ENCODE results near the gene LIMK1. TPM values are rescaled to one million over a fixed set of nuclear protein-coding genes. Genes with fewer than 3 reads are reported as not detected.
A peak's percentile ranks its signal among the peaks of the same experiment; 100 is the strongest.

The LIMK1 gene
- total and polyA plus RNA-seq, 5 donors, result 7.6 to 13.5 (median 11.5) TPM

GRCh38 chr7:74084722-74085578 is 1.3 kb downstream of the LIMK1 start:
- Histone ChIP-seq H3K9me3 (ENCODE audit: control insufficient read depth, low read length) (no peaks in the 10 kb centered on the region), H3K4me3 (ENCODE audit: low read length) (peak overlapping the region; percentile 100), H3K4me1 (ENCODE audit: control insufficient read depth, insufficient read depth, low read length) (peaks cover 6% of the 10 kb centered on the region), H3K27me3 (ENCODE audit: control insufficient read depth, insufficient read depth) (no peaks in the 10 kb centered on the region), H3K27ac (ENCODE audit: low read length) (no peak overlapping the region)
- ATAC-seq (peak in 1 of 2 donors; percentile 8), DNase-seq (no peak)
- intact Hi-C loops (cut with DNase I), result loop anchor here in 2 of 4 donors (5.0 to 10.0 kb wide), 3 partner anchors 90 to 310 kb away; partner anchors contain the start of gene EIF4H (in 1 of the 2)
- WGBS, result 72% methylated on average over 6 of the region's 6 CpGs

GRCh38 chr7:74087791-74088453 is 4.3 kb downstream of the LIMK1 start:
- Histone ChIP-seq H3K27me3 (ENCODE audit: control insufficient read depth, insufficient read depth) (no peaks in the 10 kb centered on the region), H3K4me3 (ENCODE audit: low read length) (no peak overlapping the region), H3K4me1 (ENCODE audit: control insufficient read depth, insufficient read depth, low read length) (peaks cover 10% of the 10 kb centered on the region), H3K27ac (ENCODE audit: low read length) (no peak overlapping the region), H3K9me3 (ENCODE audit: control insufficient read depth, low read length) (no peaks in the 10 kb centered on the region)
- intact Hi-C loops (cut with DNase I), result loop anchor here in 2 of 4 donors (5.0 to 10.0 kb wide), 3 partner anchors 87 to 307 kb away; partner anchors contain the start of gene EIF4H (in 1 of the 2)
- DNase-seq (peak in 1 of 3 donors; percentile 9), ATAC-seq (no peak)
- 94% methylated on average over 10 of the region's 10 CpGs for WGBS

- DNase-seq, result peak; percentile 49 to 78 (median 74)
- intact Hi-C loops (cut with DNase I), result loop anchor here in 1 of 4 donors (10.0 kb wide), 1 partner anchor 82 kb away; the partner anchor contains the start of gene EIF4H
- no peak overlapping the region for H3K4me3 ChIP-seq (ENCODE audit: low read length)
Observed at GRCh38 chr7:74092321-74092963, 8.8 kb downstream of the LIMK1 start.

GRCh38 chr7:74092964-74093471 is 9.4 kb downstream of the LIMK1 start:
- DNase-seq (peak; percentile 68 to 89 (median 88)), ATAC-seq (peak; percentile 66 to 72)
- Histone ChIP-seq H3K27me3 (ENCODE audit: control insufficient read depth, insufficient read depth) (no peaks in the 10 kb centered on the region), H3K9me3 (ENCODE audit: control insufficient read depth, low read length) (no peaks in the 10 kb centered on the region), H3K27ac (ENCODE audit: low read length) (peak overlapping the region; percentile 13), H3K4me3 (ENCODE audit: low read length) (no peak overlapping the region), H3K4me1 (ENCODE audit: control insufficient read depth, insufficient read depth, low read length) (peaks cover 5% of the 10 kb centered on the region)
- 35% methylated on average over 12 of the region's 12 CpGs for WGBS
- intact Hi-C loops (cut with DNase I), result loop anchor here in 1 of 4 donors (10.0 kb wide), 1 partner anchor 82 kb away; the partner anchor contains the start of gene EIF4H

More at GRCh38 chr7:74092321-74092963, 8.8 kb downstream of the LIMK1 start:
- no peaks in the 10 kb centered on the region for H3K27me3 ChIP-seq (ENCODE audit: control insufficient read depth, insufficient read depth)
- H3K4me1 ChIP-seq (ENCODE audit: control insufficient read depth, insufficient read depth, low read length), result peaks cover 5% of the 10 kb centered on the region
- 47% methylated on average over 13 of the region's 13 CpGs for WGBS
- no peaks in the 10 kb centered on the region for H3K9me3 ChIP-seq (ENCODE audit: control insufficient read depth, low read length)
- peak; percentile 19 to 41 for ATAC-seq
- peak overlapping the region; percentile 13 for H3K27ac ChIP-seq (ENCODE audit: low read length)

DNA sequence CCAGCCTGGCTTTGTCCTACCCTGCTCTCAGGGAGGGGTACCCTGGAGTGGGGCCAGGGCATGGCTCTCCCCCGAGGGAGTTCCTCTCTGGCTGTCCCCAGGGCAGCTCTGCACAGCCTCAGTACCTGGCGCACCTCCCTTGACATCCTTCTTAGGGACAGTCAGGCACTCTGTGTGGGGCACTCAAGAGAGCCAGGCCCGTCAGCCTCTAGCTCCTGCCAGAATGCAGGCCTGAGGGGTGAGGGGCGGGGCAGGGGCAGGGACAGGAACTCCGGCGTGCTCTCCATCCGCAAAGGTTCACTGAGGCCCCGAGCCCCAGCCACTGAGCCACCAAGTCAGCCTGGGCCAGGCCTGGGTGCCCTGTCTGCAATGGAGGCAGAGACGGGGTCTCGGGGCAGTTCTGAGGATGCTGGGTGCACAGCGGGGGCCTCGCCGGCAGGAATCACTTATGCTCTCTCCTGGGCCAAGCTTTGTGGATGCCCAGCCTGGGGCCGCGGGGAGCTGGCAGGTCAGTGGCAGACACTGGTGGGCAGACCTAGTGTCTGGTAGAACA is 10.1 kb downstream of the LIMK1 start:
- peaks cover 5% of the 10 kb centered on the region for H3K4me1 ChIP-seq (ENCODE audit: control insufficient read depth, insufficient read depth, low read length)
- intact Hi-C loops (cut with DNase I), result loop anchor here in 1 of 4 donors (10.0 kb wide), 1 partner anchor 81 kb away; the partner anchor contains the start of gene EIF4H
- peak; percentile 20 to 38 for ATAC-seq
- no peaks in the 10 kb centered on the region for H3K9me3 ChIP-seq (ENCODE audit: control insufficient read depth, low read length)
- no peak overlapping the region for H3K4me3 ChIP-seq (ENCODE audit: low read length)
- H3K27ac ChIP-seq (ENCODE audit: low read length), result no peak overlapping the region
- no peaks in the 10 kb centered on the region for H3K27me3 ChIP-seq (ENCODE audit: control insufficient read depth, insufficient read depth)
- DNase-seq, result peak in 1 of 3 donors; percentile 69
- WGBS, result 38% methylated on average over 15 of the region's 15 CpGs

- no peak overlapping the region for H3K27ac ChIP-seq (ENCODE audit: low read length)
- H3K9me3 ChIP-seq (ENCODE audit: control insufficient read depth, low read length), result no peaks in the 10 kb centered on the region
- intact Hi-C loops (cut with DNase I), result loop anchor here in 1 of 4 donors (10.0 kb wide), 1 partner anchor 80 kb away; the partner anchor contains the start of gene EIF4H
- peak overlapping the region; percentile 11 for H3K4me3 ChIP-seq (ENCODE audit: low read length)
- no peaks in the 10 kb centered on the region for H3K27me3 ChIP-seq (ENCODE audit: control insufficient read depth, insufficient read depth)
- ATAC-seq (peak; percentile 66 to 86), DNase-seq (peak; percentile 84 to 87 (median 84))
- 3% methylated on average over 32 of the region's 32 CpGs for WGBS
- peaks cover 5% of the 10 kb centered on the region for H3K4me1 ChIP-seq (ENCODE audit: control insufficient read depth, insufficient read depth, low read length)
Observed at GRCh38 chr7:74094224-74095101, 10.9 kb downstream of the LIMK1 start.

DNA sequence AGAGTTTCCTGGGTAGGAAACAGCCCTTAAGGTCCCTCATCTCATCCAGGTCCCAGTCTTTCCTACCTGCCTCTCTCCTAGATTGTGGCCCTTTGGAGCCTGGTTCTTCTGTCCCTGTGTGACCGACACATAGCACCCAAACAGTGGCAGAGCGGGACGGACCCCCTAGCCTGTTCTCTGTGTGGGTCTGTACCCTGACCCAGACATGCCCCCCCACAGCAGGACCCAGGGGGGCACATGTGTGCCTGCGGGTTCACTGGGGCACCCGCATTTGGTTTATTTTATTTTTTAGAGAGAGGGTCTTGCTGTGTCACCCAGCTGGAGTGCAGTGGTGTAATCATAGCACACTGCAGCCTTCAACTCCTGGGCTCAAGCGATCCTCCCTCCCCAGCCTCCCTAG is 11.5 kb downstream of the LIMK1 start:
- Histone ChIP-seq H3K4me1 (ENCODE audit: control insufficient read depth, insufficient read depth, low read length) (peaks cover 5% of the 10 kb centered on the region), H3K9me3 (ENCODE audit: control insufficient read depth, low read length) (no peaks in the 10 kb centered on the region), H3K27ac (ENCODE audit: low read length) (no peak overlapping the region), H3K4me3 (ENCODE audit: low read length) (peak overlapping the region; percentile 11), H3K27me3 (ENCODE audit: control insufficient read depth, insufficient read depth) (no peaks in the 10 kb centered on the region)
- DNase-seq, result no peak
- no peak for ATAC-seq
- 92% methylated on average over 6 of the region's 6 CpGs for WGBS
- intact Hi-C loops (cut with DNase I), result loop anchor here in 1 of 4 donors (10.0 kb wide), 1 partner anchor 80 kb away; the partner anchor contains the start of gene EIF4H

DNA sequence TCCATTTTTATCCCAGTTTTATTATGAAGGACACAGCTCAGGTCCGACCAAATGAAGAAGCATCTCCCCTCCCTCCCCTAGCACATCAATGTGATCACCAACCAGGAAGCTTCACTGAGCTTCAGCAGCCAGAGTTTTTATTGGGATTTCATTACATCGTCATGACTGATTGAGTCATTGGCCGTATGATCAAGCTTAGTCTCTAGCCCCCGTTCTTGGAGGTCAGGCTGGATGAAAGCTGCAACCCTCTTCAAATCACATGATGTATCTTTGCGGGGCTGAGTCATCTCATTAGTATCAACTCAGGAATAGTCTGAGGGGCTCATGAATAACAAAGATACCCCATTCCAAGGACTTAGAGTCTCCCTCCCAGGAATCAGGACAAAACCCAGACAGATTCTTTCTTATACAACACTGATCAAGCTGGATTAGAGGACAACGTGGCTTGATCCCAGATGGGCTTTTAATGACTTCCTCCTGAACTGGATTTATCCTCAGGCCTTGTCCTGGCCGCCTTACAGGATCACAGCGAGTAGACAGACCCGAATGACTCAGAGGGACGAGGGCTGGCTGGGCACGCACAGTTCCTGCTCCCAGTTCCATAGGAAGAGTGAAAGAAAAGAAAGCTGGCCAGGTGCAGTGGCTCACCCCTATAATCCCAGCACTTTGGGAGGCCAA is 14.5 kb downstream of the LIMK1 start:
- Histone ChIP-seq H3K4me1 (ENCODE audit: control insufficient read depth, insufficient read depth, low read length) (no peaks in the 10 kb centered on the region), H3K9me3 (ENCODE audit: control insufficient read depth, low read length) (no peaks in the 10 kb centered on the region), H3K27me3 (ENCODE audit: control insufficient read depth, insufficient read depth) (no peaks in the 10 kb centered on the region), H3K4me3 (ENCODE audit: low read length) (no peak overlapping the region), H3K27ac (ENCODE audit: low read length) (no peak overlapping the region)
- DNase-seq, result no peak
- 84% methylated on average over 11 of the region's 11 CpGs for WGBS
- intact Hi-C loops (cut with DNase I), result loop anchor here in 1 of 4 donors (10.0 kb wide), 1 partner anchor 77 kb away; the partner anchor contains the start of gene EIF4H
- ATAC-seq, result no peak

DNA sequence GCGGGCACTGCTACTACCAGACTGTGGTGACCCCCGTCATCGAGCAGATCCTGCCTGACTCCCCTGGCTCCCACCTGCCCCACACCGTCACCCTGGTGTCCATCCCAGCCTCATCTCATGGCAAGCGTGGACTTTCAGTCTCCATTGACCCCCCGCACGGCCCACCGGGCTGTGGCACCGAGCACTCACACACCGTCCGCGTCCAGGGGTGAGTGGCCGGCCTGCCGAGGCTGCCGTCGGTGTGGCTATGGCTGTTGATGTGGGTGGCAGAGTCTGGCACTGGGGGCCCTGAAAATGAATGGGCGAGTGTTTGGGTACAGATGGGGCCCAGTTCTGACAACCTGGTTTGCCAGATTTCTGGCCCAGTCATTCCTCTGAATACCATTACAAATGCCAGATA is 15.4 kb downstream of the LIMK1 start:
- 97% methylated on average over 17 of the region's 17 CpGs for WGBS
- Histone ChIP-seq H3K27ac (ENCODE audit: low read length) (no peak overlapping the region), H3K9me3 (ENCODE audit: control insufficient read depth, low read length) (no peaks in the 10 kb centered on the region), H3K4me1 (ENCODE audit: control insufficient read depth, insufficient read depth, low read length) (no peaks in the 10 kb centered on the region), H3K4me3 (ENCODE audit: low read length) (no peak overlapping the region), H3K27me3 (ENCODE audit: control insufficient read depth, insufficient read depth) (no peaks in the 10 kb centered on the region)
- intact Hi-C loops (cut with DNase I), result loop anchor here in 1 of 4 donors (10.0 kb wide), 1 partner anchor 76 kb away; the partner anchor contains the start of gene EIF4H
- DNase-seq (no peak), ATAC-seq (no peak)
